Activated naive CD4-positive, alpha-beta T cell treated with anti-CD3 and anti-CD28 coated beads, Interleukin-2, amount 50 U/mL, for 72 hours (primary cell): ENCODE data around the gene PSPC1. TPM values are rescaled to one million over a fixed set of nuclear protein-coding genes. Genes with fewer than 3 reads are reported as not detected.
A peak's percentile ranks its signal among the peaks of the same experiment; 100 is the strongest.
"Not testable (repeated sequence)": the region's sequence is repeated elsewhere in the genome, so short reads cannot be mapped to it uniquely, and the experiment has no call there.

ENCODE experiments used
- ATAC-seq, 2 donors: fragments of 150-1000 bp; cut with Tn5 transposase; 2 replicates each; pipeline ENCODE4 v1.10.0; 2021; ENCODE audit warnings: mild to moderate bottlenecking in 2 of 2, moderate library complexity in 2 of 2
- DNase-seq, 2 donors: peaks; one replicate each; pipeline ENCODE4 v3.0.0; 2021 to 2022; ENCODE audit warnings: low spot score in 2 of 2
- H3K27ac Mint-ChIP-seq, 2 donors: one replicate each; pipeline ENCODE4 v1.8.0; 2022; ENCODE audit warnings: mild to moderate bottlenecking in 2 of 2, mixed read lengths in 2 of 2
- H3K36me3 Mint-ChIP-seq, 2 donors: one replicate each; pipeline ENCODE4 v1.8.0; 2022; ENCODE audit warnings: mixed read lengths in 2 of 2
- H3K9me3 Mint-ChIP-seq, 2 donors: one replicate each; pipeline ENCODE4 v1.8.0; 2022; ENCODE audit warnings: mixed read lengths in 2 of 2
- total RNA-seq, 2 donors: library from RNA; stranded (reverse); gene quantifications; one replicate each; pipeline ENCODE4 v1.2.3, GENCODE V29; 2022

Gene PSPC1
- 10 to 100 TPM; 66.3 to 71.1 TPM for total RNA-seq

GRCh38 chr13:19782727-19783682 is at the start of gene PSPC1:
PSPC1 (minus strand) TSS chr13:19782945; CDS start chr13:19782757, 188 bp downstream.
- not testable (repeated sequence) for H3K9me3 Mint-ChIP-seq
- peak within 1 kb of the TSS; percentile 98 for H3K27ac Mint-ChIP-seq
- peaks cover 6 to 19% of the 10 kb centered on the region in 2 donors for H3K36me3 Mint-ChIP-seq
- DNase-seq (peak; percentile 93 to 97), ATAC-seq (peak; percentile 92 to 95)

GRCh38 chr13:19822673-19823072 is 39.9 kb upstream of the PSPC1 start:
- peaks cover 7 to 29% of the 10 kb centered on the region in 2 donors for H3K36me3 Mint-ChIP-seq
- no peak overlapping the region for H3K27ac Mint-ChIP-seq
- DNase-seq = no peak
- no peaks in the 10 kb centered on the region for H3K9me3 Mint-ChIP-seq
- ATAC-seq = no peak

- Mint-ChIP-seq H3K36me3 (peaks cover 14 to 15% of the 10 kb centered on the region in 2 donors), H3K27ac (no peak overlapping the region), H3K9me3 (no peaks in the 10 kb centered on the region)
- DNase-seq (peak in 1 of 2 donors; percentile 46), ATAC-seq (peak in 1 of 2 donors; percentile 63)
These were observed 35.6 kb upstream of the PSPC1 start for GRCh38 chr13:19818223-19818842.

- Mint-ChIP-seq H3K9me3 (no peaks in the 10 kb centered on the region), H3K27ac (no peak overlapping the region)
- ATAC-seq = no peak
These were observed 34.9 kb upstream of the PSPC1 start for GRCh38 chr13:19817510-19818158.

GRCh38 chr13:19817106-19817505 is 34.4 kb upstream of the PSPC1 start:
- ATAC-seq = no peak
- H3K27ac Mint-ChIP-seq = peak overlapping the region in 1 of 2 donors; percentile 72

More at GRCh38 chr13:19817510-19818158, 34.9 kb upstream of the PSPC1 start:
- H3K36me3 Mint-ChIP-seq = peaks cover 14 to 16% of the 10 kb centered on the region in 2 donors
- no peak for DNase-seq

GRCh38 chr13:19815842-19816241 is 33.1 kb upstream of the PSPC1 start:
- peaks cover 14 to 20% of the 10 kb centered on the region in 2 donors for H3K36me3 Mint-ChIP-seq
- not testable (repeated sequence) for H3K9me3 Mint-ChIP-seq, ATAC-seq, H3K27ac Mint-ChIP-seq, DNase-seq

More at GRCh38 chr13:19817106-19817505, 34.4 kb upstream of the PSPC1 start:
- Mint-ChIP-seq H3K36me3 (peaks cover 14 to 20% of the 10 kb centered on the region in 2 donors), H3K9me3 (no peaks in the 10 kb centered on the region)
- no peak for DNase-seq

- no peak for DNase-seq
- H3K36me3 Mint-ChIP-seq = peaks cover 0 to 5% of the 10 kb centered on the region in 2 donors
- H3K27ac Mint-ChIP-seq = no peak overlapping the region
- ATAC-seq = no peak
- no peaks in the 10 kb centered on the region for H3K9me3 Mint-ChIP-seq
These were observed 28.5 kb upstream of the PSPC1 start for GRCh38 chr13:19810996-19811881.

GRCh38 chr13:19810151-19810550 is 27.4 kb upstream of the PSPC1 start:
- peaks cover 0 to 5% of the 10 kb centered on the region in 2 donors for H3K36me3 Mint-ChIP-seq
- ATAC-seq (no peak), DNase-seq (no peak)
- no peaks in the 10 kb centered on the region for H3K9me3 Mint-ChIP-seq
- H3K27ac Mint-ChIP-seq = no peak overlapping the region

GRCh38 chr13:19805765-19806164 is 23.0 kb upstream of the PSPC1 start:
- ATAC-seq = no peak
- Mint-ChIP-seq H3K36me3 (no peaks in the 10 kb centered on the region), H3K9me3 (no peaks in the 10 kb centered on the region), H3K27ac (no peak overlapping the region)
- no peak for DNase-seq

- peaks cover 0 to 2% of the 10 kb centered on the region in 2 donors for H3K9me3 Mint-ChIP-seq
- no peak for DNase-seq
- no peak for ATAC-seq
- no peaks in the 10 kb centered on the region for H3K36me3 Mint-ChIP-seq
- H3K27ac Mint-ChIP-seq = no peak overlapping the region
These were observed 13.2 kb upstream of the PSPC1 start for GRCh38 chr13:19795956-19796355.

GRCh38 chr13:19794631-19795030 is 11.9 kb upstream of the PSPC1 start:
- Mint-ChIP-seq H3K36me3 (no peaks in the 10 kb centered on the region), H3K27ac (no peak overlapping the region), H3K9me3 (peaks cover 0 to 2% of the 10 kb centered on the region in 2 donors)
- no peak for DNase-seq
- ATAC-seq = no peak

GRCh38 chr13:19791953-19792537 is 9.3 kb upstream of the PSPC1 start:
- Mint-ChIP-seq H3K27ac (no peak overlapping the region), H3K36me3 (no peaks in the 10 kb centered on the region), H3K9me3 (no peaks in the 10 kb centered on the region)
- ATAC-seq (no peak), DNase-seq (no peak)

GRCh38 chr13:19782049-19782726 is 557 bp downstream of the PSPC1 start:
- Mint-ChIP-seq H3K36me3 (peaks cover 6 to 19% of the 10 kb centered on the region in 2 donors), H3K9me3 (no peaks in the 10 kb centered on the region), H3K27ac (peak overlapping the region; percentile 98)
- ATAC-seq = peak; percentile 60 to 67
- peak; percentile 62 to 70 for DNase-seq

GRCh38 chr13:19781526-19781925 is 1.2 kb downstream of the PSPC1 start:
- no peaks in the 10 kb centered on the region for H3K9me3 Mint-ChIP-seq
- peak overlapping the region; percentile 98 for H3K27ac Mint-ChIP-seq
- no peak for ATAC-seq
- no peak for DNase-seq
- peaks cover 6 to 19% of the 10 kb centered on the region in 2 donors for H3K36me3 Mint-ChIP-seq

- H3K9me3 Mint-ChIP-seq, DNase-seq, ATAC-seq: not testable (repeated sequence)
- peak overlapping the region in 1 of 2 donors; percentile 4 for H3K27ac Mint-ChIP-seq
- peaks cover 10 to 19% of the 10 kb centered on the region in 2 donors for H3K36me3 Mint-ChIP-seq
These were observed 1.9 kb downstream of the PSPC1 start for GRCh38 chr13:19780753-19781418.
